Glomerular visceral epithelial cell (primary cell): ENCODE data around the gene DAZAP1.

Source experiments
- DNase-seq: peaks from one replicate; pipeline ENCODE4 v3.0.0-alpha.2; 2016; ENCODE audit errors: extremely low spot score

DAZAP1 gene

GRCh38 chr19:1459479-1459878 is 52.1 kb downstream of the DAZAP1 start:
- no peak for DNase-seq

DNA sequence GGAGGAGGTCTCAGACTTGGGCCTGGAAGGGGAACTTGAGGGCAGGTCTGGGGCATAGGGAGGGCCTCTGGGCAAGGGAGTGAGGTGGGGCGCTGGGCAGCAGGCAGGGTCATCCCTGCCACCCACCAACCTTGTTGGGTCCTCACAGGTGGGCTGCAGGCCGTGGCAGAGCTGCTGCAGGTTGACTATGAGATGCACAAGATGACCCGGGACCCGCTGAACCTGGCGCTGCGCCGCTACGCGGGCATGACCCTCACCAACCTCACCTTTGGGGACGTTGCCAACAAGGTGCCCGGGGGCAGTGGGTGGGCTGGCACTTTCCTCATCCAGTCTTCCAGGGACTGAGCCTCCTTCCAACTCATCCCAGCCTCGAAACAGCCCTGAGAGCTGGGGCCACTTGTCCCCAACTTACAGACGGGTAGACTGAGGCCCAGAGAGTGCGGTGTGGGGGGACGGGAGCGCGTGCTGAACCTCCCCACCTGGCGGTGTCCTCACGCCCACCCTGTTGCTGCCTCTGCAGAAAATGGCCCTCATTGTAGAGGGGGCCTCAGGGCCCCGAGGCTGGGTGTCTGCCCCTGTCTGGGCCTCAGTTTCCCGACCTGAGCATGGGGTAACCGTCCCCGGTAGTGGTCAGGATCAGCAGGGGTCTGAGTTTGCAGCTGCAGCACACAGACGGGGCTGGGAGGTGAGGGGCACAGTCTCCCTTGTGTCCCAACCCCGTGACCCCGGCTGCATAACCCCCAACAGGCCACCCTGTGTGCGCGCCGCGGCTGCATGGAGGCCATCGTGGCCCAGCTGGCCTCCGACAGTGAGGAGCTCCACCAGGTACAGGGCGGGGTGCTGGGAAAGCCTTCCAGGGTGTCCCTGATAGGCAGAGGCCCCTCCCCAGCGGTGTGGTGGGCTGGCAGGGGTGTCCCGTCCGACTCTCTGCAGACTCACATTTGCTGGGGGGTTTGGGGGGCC is 52.9 kb downstream of the DAZAP1 start:
- DNase-seq = no peak

- DNase-seq = no peak
Measured at GRCh38 chr19:1461862-1462261, 54.5 kb downstream of the DAZAP1 start.

- DNase-seq = no peak
Measured at GRCh38 chr19:1465191-1466016, 58.0 kb downstream of the DAZAP1 start.

DNA sequence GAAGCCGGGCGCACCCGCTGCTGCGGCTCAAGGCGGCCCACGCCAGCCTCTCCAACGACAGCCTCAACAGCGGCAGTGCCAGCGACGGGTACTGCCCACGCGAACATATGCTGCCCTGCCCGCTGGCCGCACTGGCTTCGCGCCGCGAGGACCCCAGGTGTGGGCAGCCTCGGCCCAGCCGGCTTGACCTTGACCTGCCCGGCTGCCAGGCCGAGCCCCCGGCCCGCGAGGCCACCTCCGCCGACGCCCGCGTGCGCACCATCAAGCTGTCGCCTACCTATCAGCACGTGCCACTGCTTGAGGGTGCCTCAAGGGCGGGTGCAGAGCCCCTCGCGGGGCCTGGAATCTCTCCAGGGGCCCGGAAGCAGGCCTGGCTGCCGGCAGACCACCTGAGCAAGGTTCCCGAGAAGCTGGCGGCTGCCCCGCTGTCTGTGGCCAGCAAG is 58.7 kb downstream of the DAZAP1 start:
- DNase-seq = no peak

DNA sequence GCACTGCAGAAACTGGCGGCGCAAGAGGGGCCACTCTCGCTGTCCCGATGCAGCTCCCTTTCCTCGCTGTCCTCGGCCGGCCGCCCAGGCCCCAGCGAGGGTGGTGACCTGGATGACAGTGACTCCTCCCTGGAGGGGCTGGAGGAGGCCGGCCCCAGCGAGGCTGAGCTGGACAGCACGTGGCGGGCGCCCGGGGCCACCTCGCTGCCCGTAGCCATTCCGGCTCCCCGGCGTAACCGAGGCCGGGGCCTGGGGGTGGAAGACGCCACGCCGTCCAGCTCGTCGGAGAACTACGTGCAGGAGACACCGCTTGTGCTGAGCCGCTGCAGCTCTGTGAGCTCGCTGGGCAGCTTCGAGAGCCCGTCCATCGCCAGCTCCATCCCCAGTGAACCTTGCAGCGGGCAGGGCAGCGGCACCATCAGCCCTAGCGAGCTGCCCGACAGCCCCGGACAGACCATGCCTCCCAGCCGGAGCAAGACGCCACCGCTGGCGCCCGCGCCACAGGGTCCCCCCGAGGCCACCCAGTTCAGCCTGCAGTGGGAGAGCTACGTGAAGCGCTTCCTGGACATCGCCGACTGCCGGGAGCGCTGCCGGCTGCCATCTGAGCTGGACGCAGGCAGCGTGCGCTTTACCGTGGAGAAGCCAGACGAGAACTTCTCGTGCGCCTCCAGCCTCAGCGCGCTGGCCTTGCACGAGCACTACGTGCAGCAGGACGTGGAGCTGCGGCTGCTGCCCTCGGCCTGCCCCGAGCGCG is 59.3 kb downstream of the DAZAP1 start:
- no peak for DNase-seq

GRCh38 chr19:1467215-1467489 is 59.8 kb downstream of the DAZAP1 start:
- DNase-seq = no peak

GRCh38 chr19:1467490-1468273 is 60.3 kb downstream of the DAZAP1 start:
- no peak for DNase-seq

DNA sequence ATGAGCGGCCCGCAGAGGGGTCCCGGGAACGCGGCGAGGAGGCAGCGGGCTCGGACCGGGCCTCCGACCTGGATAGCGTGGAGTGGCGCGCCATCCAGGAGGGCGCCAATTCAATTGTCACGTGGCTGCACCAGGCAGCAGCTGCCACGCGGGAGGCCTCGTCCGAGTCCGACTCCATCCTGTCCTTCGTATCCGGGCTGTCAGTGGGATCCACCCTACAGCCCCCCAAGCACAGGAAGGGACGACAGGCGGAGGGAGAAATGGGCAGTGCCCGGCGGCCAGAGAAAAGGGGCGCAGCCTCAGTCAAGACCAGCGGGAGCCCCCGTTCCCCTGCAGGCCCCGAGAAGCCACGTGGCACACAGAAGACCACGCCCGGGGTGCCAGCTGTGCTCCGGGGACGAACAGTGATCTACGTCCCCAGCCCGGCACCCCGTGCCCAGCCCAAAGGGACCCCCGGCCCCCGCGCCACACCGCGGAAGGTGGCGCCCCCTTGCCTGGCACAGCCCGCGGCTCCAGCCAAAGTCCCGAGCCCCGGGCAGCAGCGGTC is 61.0 kb downstream of the DAZAP1 start:
- DNase-seq = no peak

DNA sequence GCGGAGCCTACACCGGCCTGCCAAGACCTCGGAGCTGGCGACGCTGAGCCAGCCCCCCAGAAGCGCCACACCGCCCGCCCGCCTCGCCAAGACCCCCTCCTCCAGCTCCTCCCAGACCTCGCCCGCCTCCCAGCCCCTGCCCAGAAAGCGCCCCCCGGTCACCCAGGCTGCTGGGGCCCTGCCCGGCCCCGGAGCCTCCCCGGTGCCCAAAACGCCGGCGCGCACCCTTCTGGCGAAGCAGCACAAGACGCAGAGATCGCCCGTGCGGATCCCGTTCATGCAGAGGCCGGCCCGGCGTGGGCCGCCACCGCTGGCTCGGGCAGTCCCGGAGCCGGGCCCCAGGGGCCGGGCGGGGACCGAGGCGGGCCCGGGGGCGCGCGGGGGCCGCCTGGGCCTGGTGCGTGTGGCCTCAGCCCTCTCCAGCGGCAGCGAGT is 61.5 kb downstream of the DAZAP1 start:
- DNase-seq = peak; percentile 52

DNA sequence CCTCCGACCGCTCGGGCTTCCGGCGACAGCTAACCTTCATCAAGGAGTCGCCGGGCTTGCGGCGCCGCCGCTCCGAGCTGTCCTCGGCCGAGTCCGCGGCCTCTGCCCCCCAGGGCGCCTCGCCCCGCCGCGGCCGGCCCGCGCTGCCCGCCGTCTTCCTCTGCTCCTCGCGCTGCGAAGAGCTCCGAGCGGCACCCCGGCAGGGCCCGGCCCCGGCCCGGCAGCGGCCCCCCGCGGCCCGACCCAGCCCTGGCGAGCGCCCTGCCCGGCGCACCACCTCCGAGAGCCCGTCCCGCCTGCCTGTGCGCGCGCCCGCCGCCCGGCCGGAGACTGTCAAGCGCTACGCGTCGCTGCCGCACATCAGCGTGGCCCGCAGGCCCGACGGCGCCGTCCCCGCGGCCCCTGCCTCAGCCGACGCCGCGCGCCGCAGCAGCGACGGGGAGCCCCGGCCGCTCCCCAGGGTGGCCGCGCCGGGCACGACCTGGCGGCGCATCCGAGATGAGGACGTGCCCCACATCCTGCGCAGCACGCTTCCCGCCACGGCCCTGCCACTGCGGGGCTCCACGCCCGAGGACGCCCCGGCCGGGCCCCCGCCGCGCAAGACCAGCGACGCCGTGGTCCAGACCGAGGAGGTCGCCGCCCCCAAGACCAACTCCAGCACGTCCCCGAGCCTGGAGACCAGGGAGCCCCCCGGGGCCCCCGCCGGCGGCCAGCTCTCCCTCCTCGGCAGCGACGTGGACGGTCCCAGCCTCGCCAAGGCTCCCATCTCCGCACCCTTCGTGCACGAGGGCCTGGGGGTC is 62.1 kb downstream of the DAZAP1 start:
- peak; percentile 44 for DNase-seq

GRCh38 chr19:1470055-1470304 is 62.6 kb downstream of the DAZAP1 start:
- DNase-seq = no peak

DNA sequence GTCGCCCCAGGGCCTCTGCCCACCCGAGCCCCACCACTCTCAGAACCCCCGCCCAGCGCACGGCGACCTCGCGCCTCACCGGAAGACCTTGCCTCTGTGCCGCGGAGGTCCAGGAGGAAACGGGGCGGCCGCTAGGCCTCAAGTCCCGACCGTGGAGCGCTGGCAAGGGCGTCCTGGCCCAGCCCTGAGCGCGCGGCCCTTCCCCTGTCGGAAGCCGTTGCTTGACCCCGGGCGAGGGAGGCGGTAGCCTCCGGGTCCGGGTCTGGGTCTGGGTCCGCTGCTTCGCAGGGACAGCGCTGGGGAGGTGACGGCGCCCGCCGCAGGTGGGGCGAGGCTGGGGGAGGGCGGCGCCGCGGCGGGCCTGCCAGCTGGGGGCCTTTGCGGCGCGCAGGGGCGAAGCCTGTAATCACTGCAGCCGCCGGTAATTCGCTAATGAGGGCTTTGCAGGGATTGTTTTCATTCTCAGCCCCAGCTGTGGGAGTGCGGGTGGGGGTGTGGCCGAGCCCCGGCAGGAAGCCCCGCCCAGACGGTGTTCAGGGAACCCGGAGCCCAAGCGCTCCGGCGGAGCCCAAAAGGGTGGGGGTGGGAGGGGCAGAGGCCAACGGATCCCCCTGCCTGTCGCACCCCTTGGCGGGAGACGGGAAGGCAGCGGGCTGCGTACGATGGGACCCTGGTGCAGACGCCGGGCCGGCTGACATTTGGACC is 63.1 kb downstream of the DAZAP1 start:
- DNase-seq = peak; percentile 54

GRCh38 chr19:1471010-1471514 is 63.7 kb downstream of the DAZAP1 start:
- DNase-seq = peak; percentile 44

DNA sequence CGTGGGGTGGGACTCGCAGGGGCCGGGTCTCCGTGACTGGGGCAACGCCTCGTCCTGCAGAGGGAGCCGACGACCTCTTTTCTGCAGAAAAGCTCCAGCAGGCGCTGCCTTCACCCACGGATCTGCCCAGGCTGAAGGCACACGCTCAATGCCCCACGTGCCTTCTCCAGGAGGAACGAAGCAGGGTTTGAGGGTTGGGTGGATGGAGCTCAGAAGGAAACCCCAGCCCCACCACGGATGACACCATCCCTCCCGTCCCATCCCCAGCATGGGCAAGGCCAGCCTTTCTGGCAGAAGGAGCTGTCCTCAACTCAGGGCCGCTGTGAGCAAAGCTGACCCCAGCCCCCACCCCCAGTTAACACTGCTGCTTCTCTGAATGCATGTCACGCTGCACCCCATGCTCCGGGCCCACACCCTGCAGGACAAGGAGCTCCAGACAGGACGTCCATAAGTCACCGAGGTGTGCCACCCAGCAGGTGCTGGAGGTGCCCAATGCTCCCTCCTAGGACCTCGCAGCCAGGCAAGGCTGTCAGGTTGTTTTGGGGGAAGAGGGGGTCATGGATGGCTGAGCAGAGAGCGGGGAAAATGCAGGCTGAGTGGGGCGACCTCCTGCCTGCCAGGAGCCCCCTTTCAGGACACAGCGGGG is 64.3 kb downstream of the DAZAP1 start:
- DNase-seq = no peak

DNA sequence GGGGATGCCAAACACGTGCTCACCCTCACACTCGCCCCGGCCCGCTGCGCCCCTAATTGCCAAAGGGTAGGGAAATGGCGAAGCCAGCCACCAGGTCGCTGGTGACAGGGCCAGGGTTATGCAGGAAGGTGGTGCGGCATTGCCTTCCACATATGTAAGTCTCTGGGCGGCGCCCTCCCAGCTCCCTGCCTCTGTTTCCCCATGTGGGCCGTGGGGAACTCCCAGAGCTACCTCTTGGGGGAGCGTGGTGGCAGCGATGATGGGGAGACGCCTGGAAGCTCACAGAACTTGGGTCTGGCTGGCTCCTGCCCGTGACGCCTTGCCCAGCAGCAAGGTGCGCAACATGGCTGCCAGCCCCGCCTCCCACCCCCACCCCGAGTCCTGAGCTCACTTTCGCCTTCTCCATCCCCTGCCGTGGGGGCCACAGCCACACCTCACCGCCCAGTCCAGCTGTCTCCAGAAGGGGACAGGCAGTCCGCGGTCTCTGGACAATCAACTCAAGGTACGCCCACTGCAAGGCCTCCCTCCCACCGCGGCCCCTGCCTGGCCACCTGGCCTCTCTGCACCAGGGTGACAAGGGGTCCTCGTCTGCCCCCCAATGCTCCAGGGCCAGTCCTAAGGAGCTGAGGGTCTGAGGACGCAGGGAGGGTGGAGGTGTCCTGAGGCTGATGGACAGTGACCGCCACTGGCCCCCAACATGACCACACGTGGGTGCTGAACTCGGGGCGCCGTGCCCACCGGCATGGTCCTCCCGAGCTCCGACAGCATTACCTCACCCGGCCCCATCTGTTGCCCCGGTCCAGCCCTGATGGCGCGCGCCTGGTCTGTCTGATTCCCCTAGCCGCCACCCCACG is 65.1 kb downstream of the DAZAP1 start:
- no peak for DNase-seq

DNA sequence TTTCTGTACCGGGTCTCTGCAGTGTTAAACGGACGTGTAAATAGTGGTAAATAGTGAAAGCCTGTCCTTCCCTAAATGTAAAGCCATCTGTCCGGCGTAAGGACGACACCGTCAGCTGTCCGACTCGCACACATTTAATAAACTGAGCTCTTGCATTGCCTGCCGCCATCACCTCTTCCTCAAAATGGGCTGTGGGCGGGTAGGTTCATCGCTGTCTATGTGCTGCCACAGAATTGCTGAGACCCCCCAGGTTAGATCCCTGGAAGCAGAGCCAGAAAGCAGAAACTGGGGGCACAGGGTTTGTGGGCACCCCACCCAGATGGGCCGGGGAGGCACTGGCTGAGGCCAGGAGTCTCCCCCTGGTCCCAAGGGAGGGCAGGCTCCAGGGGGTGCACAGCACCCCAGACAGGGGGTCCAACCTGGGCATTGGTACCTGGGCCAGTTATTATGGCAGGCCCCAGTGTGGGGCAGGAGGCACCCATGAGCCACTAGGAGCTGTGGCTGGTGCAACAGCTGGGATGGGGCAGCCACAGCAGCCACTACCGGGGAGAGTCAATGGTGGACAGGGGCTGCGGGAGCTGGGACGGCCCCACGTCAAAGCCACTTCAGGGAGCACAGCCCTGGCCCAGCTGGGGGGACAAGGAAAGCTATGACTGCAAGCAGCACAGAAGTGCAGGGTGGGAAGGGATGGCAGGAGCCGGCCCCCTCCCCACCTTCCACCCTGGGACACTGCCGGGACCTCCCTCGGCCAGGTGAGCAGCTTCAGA is 65.9 kb downstream of the DAZAP1 start:
- DNase-seq = no peak
